Neural cell (in vitro differentiated cells): ENCODE data around the gene GCNT3. TPM values are rescaled to one million over a fixed set of nuclear protein-coding genes. Genes with fewer than 3 reads are reported as not detected.

Experiments
- H2AFZ ChIP-seq: fragments of 200-600, 300-800 bp; sonication (generic), shearing (Covaris generic); 2 replicates; pipeline ENCODE4 v1.6.0; 2014; ENCODE audit warnings: low read depth, mild to moderate bottlenecking, antibody characterized with exemption, low read length, moderate library complexity
- H3F3A ChIP-seq: fragments of 200-600 bp; shearing (Covaris generic); 2 replicates; pipeline ENCODE4 v1.6.1; 2016; ENCODE audit warnings: mild to moderate bottlenecking, moderate library complexity, mixed read lengths, antibody characterized with exemption, low read length; ENCODE audit not compliant: insufficient read depth, poor library complexity, severe bottlenecking
- H3K27ac ChIP-seq: fragments of 200-600, 300-800 bp; sonication (generic), shearing (Covaris generic); 2 replicates; pipeline ENCODE4 v1.5.1; 2014; ENCODE audit warnings: mild to moderate bottlenecking, low read length, moderate library complexity
- H3K27me3 ChIP-seq: fragments of 300-800, 200-600 bp; sonication (generic), shearing (Covaris generic); 2 replicates; pipeline ENCODE4 v1.6.0; 2014; ENCODE audit warnings: mild to moderate bottlenecking, low read depth, low read length, moderate library complexity; ENCODE audit not compliant: insufficient read depth
- H3K36me3 ChIP-seq: fragments of 300-800, 200-600 bp; sonication (generic), shearing (Covaris generic); 2 replicates; pipeline ENCODE4 v1.5.1; 2014; ENCODE audit warnings: mild to moderate bottlenecking, antibody characterized with exemption, low read length, moderate library complexity; ENCODE audit not compliant: insufficient read depth
- H3K4me2 ChIP-seq: fragments of 300-800, 200-600 bp; sonication (generic), shearing (Covaris generic); 2 replicates; pipeline ENCODE4 v1.6.0; 2014; ENCODE audit warnings: mild to moderate bottlenecking, low read length
- H3K4me3 ChIP-seq: fragments of 300-800, 200-600 bp; sonication (generic), shearing (Covaris generic); 2 replicates; pipeline ENCODE4 v1.5.1; 2014; ENCODE audit warnings: mild to moderate bottlenecking, low read length, moderate library complexity
- H3K79me2 ChIP-seq: fragments of 200-600 bp; shearing (Covaris generic); replicated peaks from 2 replicates; pipeline ENCODE4 v1.6.0; 2014; ENCODE audit warnings: mild to moderate bottlenecking, low read length, moderate library complexity; ENCODE audit not compliant: insufficient read depth
- H3K9ac ChIP-seq: fragments of 300-800, 200-600 bp; sonication (generic), shearing (Covaris generic); 2 replicates; pipeline ENCODE4 v1.6.1; 2016; ENCODE audit warnings: mild to moderate bottlenecking, low read length, mixed read lengths
- H3K9me2 ChIP-seq: fragments of 200-600 bp; shearing (Covaris generic); 2 replicates; pipeline ENCODE4 v1.6.1; 2016; ENCODE audit warnings: mild to moderate bottlenecking, low read length, mixed read lengths; ENCODE audit not compliant: insufficient read depth
- H3K9me3 ChIP-seq: fragments of 200-600, 300-800 bp; sonication (generic), shearing (Covaris generic); 2 replicates; pipeline ENCODE4 v1.6.1; 2016; ENCODE audit warnings: mild to moderate bottlenecking, mixed run types, low read length, moderate library complexity, mixed read lengths
- H4K20me1 ChIP-seq: fragments of 200-600 bp; shearing (Covaris generic); 2 replicates; pipeline ENCODE4 v1.6.1; 2016; ENCODE audit warnings: mild to moderate bottlenecking, mixed run types; ENCODE audit not compliant: insufficient read depth
- EP300 ChIP-seq: fragments of 450-650 bp; conservative IDR thresholded peaks from 2 replicates; pipeline ENCODE4 v1.6.1; 2014; ENCODE audit warnings: antibody characterized with exemption, mild to moderate bottlenecking, moderate library complexity; ENCODE audit not compliant: poor library complexity, severe bottlenecking
- EZH2 ChIP-seq: fragments of 200-600, 300-800 bp; shearing (Covaris generic), sonication (generic); IDR thresholded peaks from 2 replicates; pipeline ENCODE4 v1.6.1; 2014; ENCODE audit warnings: antibody characterized with exemption, low read length, borderline replicate concordance, mild to moderate bottlenecking; ENCODE audit not compliant: insufficient read depth, poor library complexity, severe bottlenecking
- MXI1 ChIP-seq: fragments of 450-650 bp; conservative IDR thresholded peaks from 2 replicates; pipeline ENCODE4 v1.6.1; 2014; ENCODE audit warnings: antibody characterized with exemption, mild to moderate bottlenecking; ENCODE audit not compliant: poor library complexity, severe bottlenecking
- POLR2AphosphoS5 ChIP-seq: IDR thresholded peaks from 2 replicates; pipeline ENCODE4 v1.6.1; 2012
- RAD21 ChIP-seq: fragments of 450-650 bp; conservative IDR thresholded peaks from 2 replicates; pipeline ENCODE4 v1.6.1; 2014; ENCODE audit warnings: antibody characterized with exemption, mild to moderate bottlenecking, moderate library complexity
- SMC3 ChIP-seq: fragments of 450-650 bp; conservative IDR thresholded peaks from 2 replicates; pipeline ENCODE4 v1.6.1; 2014; ENCODE audit warnings: antibody characterized with exemption, mild to moderate bottlenecking, moderate library complexity; ENCODE audit not compliant: poor library complexity
- TAF1 ChIP-seq: IDR thresholded peaks from 2 replicates; pipeline ENCODE4 v1.6.1; 2012; ENCODE audit warnings: low read depth
- polyA plus RNA-seq: library from polyadenylated mRNA; depleted of rRNA; stranded (reverse); fragments of >200 nt; gene quantifications from 2 replicates; pipeline ENCODE4 v1.2.3, GENCODE V29; 2014
- TF ChIP-seq, protein P1 (sequence below): IDR thresholded peaks from 2 replicates; pipeline ENCODE4 v1.6.1; 2012; ENCODE audit warnings: borderline replicate concordance
- TF ChIP-seq, protein P2 (sequence below): fragments of 450-650 bp; IDR thresholded peaks from 2 replicates; pipeline ENCODE4 v1.5.1; 2014; ENCODE audit warnings: antibody characterized with exemption, mild to moderate bottlenecking, moderate library complexity; ENCODE audit not compliant: poor library complexity, severe bottlenecking

The GCNT3 gene
- polyA plus RNA-seq, 1 donor from 2014 or later, result 0.81 TPM

DNA sequence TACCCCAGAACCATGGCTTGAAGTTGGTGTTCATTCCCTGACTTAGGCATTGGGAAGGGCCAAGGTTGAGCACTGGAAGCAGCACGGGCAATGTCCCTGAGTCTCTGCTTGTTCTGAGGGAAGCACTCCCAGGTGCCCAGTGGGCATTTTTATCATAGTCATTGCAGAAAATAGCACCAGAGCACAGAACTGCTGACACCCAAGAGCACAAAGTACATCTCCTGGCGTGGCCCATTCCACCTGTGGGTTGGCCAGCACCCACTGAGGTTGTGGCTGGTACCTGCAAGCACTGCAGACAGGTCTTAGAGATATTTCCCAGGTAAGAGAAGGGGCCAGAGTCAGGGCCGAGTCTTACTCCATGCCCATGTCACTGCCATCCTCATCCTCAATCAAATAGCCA lies 28.5 kb upstream of the GCNT3 start:
- Histone ChIP-seq H3K79me2 (no peaks in the 10 kb centered on the region), H3K9ac (no peak overlapping the region), H3K36me3 (no peaks in the 10 kb centered on the region), H3K9me2 (no peaks in the 10 kb centered on the region), H3K27me3 (no peaks in the 10 kb centered on the region), H2AFZ (no peak overlapping the region), H3K27ac (no peak overlapping the region), H3F3A (no peaks in the 10 kb centered on the region), H3K9me3 (no peaks in the 10 kb centered on the region), H3K4me3 (no peak overlapping the region), H3K4me2 (no peak overlapping the region), H4K20me1 (no peaks in the 10 kb centered on the region)
- no peak for TF ChIP-seq MXI1
- no peak for TF ChIP-seq TAF1
- no peak for TF ChIP-seq EP300
- no peak for TF ChIP-seq RAD21
- TF ChIP-seq POLR2AphosphoS5, result no peak
- no peak for TF ChIP-seq EZH2
- no peak for TF ChIP-seq SMC3
- TF ChIP-seq, protein P1, sequence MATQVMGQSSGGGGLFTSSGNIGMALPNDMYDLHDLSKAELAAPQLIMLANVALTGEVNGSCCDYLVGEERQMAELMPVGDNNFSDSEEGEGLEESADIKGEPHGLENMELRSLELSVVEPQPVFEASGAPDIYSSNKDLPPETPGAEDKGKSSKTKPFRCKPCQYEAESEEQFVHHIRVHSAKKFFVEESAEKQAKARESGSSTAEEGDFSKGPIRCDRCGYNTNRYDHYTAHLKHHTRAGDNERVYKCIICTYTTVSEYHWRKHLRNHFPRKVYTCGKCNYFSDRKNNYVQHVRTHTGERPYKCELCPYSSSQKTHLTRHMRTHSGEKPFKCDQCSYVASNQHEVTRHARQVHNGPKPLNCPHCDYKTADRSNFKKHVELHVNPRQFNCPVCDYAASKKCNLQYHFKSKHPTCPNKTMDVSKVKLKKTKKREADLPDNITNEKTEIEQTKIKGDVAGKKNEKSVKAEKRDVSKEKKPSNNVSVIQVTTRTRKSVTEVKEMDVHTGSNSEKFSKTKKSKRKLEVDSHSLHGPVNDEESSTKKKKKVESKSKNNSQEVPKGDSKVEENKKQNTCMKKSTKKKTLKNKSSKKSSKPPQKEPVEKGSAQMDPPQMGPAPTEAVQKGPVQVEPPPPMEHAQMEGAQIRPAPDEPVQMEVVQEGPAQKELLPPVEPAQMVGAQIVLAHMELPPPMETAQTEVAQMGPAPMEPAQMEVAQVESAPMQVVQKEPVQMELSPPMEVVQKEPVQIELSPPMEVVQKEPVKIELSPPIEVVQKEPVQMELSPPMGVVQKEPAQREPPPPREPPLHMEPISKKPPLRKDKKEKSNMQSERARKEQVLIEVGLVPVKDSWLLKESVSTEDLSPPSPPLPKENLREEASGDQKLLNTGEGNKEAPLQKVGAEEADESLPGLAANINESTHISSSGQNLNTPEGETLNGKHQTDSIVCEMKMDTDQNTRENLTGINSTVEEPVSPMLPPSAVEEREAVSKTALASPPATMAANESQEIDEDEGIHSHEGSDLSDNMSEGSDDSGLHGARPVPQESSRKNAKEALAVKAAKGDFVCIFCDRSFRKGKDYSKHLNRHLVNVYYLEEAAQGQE, result no peak
- TF ChIP-seq, protein P2, sequence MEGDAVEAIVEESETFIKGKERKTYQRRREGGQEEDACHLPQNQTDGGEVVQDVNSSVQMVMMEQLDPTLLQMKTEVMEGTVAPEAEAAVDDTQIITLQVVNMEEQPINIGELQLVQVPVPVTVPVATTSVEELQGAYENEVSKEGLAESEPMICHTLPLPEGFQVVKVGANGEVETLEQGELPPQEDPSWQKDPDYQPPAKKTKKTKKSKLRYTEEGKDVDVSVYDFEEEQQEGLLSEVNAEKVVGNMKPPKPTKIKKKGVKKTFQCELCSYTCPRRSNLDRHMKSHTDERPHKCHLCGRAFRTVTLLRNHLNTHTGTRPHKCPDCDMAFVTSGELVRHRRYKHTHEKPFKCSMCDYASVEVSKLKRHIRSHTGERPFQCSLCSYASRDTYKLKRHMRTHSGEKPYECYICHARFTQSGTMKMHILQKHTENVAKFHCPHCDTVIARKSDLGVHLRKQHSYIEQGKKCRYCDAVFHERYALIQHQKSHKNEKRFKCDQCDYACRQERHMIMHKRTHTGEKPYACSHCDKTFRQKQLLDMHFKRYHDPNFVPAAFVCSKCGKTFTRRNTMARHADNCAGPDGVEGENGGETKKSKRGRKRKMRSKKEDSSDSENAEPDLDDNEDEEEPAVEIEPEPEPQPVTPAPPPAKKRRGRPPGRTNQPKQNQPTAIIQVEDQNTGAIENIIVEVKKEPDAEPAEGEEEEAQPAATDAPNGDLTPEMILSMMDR, result no peak

DNA sequence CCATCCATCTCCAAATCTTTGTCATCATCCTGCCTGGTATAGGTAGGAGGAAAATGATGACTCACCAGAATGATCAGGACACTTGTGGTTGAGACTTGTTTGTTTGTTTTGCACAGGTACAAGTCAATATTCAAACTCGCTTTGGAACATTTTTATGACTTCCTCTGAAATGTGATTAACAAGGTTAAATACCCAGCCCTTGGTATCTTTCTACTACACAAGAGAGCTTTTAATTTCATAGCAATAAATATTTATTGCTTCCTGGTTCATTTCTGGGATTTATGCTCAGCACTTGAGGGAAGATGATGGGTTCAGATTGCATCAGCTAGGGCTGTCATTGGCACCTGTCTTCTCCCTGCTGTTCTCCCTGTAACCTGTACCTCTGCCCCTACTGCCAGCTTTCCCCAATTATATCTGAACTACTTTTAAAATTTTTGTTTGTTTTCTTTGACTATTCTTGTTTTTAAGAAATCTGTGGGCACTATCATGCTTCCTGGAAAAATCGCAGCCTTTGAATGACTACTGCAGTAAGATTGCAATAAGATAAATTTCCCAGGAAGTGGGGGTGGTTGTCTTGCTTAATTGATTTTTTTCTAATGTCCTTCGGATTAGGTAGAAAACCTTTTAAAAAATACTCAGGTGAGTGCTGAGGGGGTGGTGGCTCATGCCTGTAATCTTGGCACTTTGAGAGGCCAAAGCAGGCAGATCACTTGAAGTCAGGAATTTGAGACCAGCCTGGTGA lies 24.3 kb upstream of the GCNT3 start:
- H3K9me3 ChIP-seq, result no peaks in the 10 kb centered on the region

More for the DNA sequence above, 24.3 kb upstream of the GCNT3 start:
- Histone ChIP-seq H3F3A (no peaks in the 10 kb centered on the region), H4K20me1 (no peaks in the 10 kb centered on the region), H3K27ac (no peak overlapping the region), H3K9ac (no peak overlapping the region), H3K9me2 (no peaks in the 10 kb centered on the region), H3K27me3 (no peaks in the 10 kb centered on the region), H3K4me3 (no peak overlapping the region), H3K79me2 (no peaks in the 10 kb centered on the region), H3K36me3 (no peaks in the 10 kb centered on the region), H3K4me2 (no peak overlapping the region), H2AFZ (no peak overlapping the region)
- TF ChIP-seq, protein P1, result no peak
- TF ChIP-seq EP300 (no peak), MXI1 (no peak), SMC3 (no peak), TAF1 (no peak), EZH2 (no peak)
